GM10266 (cell line): ENCODE data around the gene RFK.
A peak's percentile ranks its signal among the peaks of the same experiment; 100 is the strongest.

ENCODE experiments used
- DNase-seq: peaks from one replicate; pipeline ENCODE4 v3.0.0; 2012; ENCODE audit errors: extremely low spot score
- CTCF ChIP-seq: IDR thresholded peaks from 2 replicates; pipeline ENCODE4 v1.5.1; 2012; ENCODE audit warnings: mild to moderate bottlenecking, low read depth; ENCODE audit not compliant: control insufficient read depth, insufficient read depth; ENCODE audit errors: missing control alignments

RFK gene

GRCh38 chr9:76399856-76400255 is 5.6 kb upstream of the RFK start:
- no peak for TF ChIP-seq CTCF
- no peak for DNase-seq

- no peak for DNase-seq
- no peak for TF ChIP-seq CTCF
Measured at GRCh38 chr9:76396597-76396996, 2.4 kb upstream of the RFK start.

- no peak for DNase-seq
- no peak for TF ChIP-seq CTCF
Measured at GRCh38 chr9:76396144-76396543, 1.9 kb upstream of the RFK start.

- TF ChIP-seq CTCF: no peak
- no peak for DNase-seq
Measured at GRCh38 chr9:76395381-76395780, 1.2 kb upstream of the RFK start.

- TF ChIP-seq CTCF: no peak
- DNase-seq: peak; percentile 57
Measured at GRCh38 chr9:76394960-76395252, 680 bp upstream of the RFK start.

GRCh38 chr9:76390656-76391055 is 3.6 kb downstream of the RFK start:
- no peak for TF ChIP-seq CTCF

GRCh38 chr9:76379494-76379893 is 14.7 kb downstream of the RFK start:
- DNase-seq: no peak
- TF ChIP-seq CTCF: no peak

More at GRCh38 chr9:76390656-76391055, 3.6 kb downstream of the RFK start:
- DNase-seq: no peak
